Endodermal cell (in vitro differentiated cells): ENCODE data around the gene KLRG1. TPM values are rescaled to one million over a fixed set of nuclear protein-coding genes. Genes with fewer than 3 reads are reported as not detected.

ENCODE experiments used
- DNase-seq: peaks from one replicate; pipeline ENCODE4 v3.0.0-alpha.2; 2017
- H3K27ac ChIP-seq: 2 replicates; pipeline ENCODE4 v1.5.1; 2013; ENCODE audit warnings: mild to moderate bottlenecking, low read depth, low read length, moderate library complexity
- H3K27me3 ChIP-seq: 2 replicates; pipeline ENCODE4 v1.6.1; 2013; ENCODE audit warnings: mild to moderate bottlenecking, low read length, moderate library complexity; ENCODE audit not compliant: insufficient read depth, control insufficient read depth, poor library complexity, severe bottlenecking
- H3K36me3 ChIP-seq: 2 replicates; pipeline ENCODE4 v1.7.0; 2013; ENCODE audit warnings: mild to moderate bottlenecking, low read length, moderate library complexity; ENCODE audit not compliant: control insufficient read depth, insufficient read depth
- H3K4me1 ChIP-seq: one replicate; pipeline ENCODE4 v1.7.0; 2013; ENCODE audit warnings: low read length; ENCODE audit not compliant: control insufficient read depth, insufficient read depth
- H3K4me3 ChIP-seq: 2 replicates; pipeline ENCODE4 v1.5.1; 2013; ENCODE audit warnings: mild to moderate bottlenecking, low read length, moderate library complexity
- H3K9ac ChIP-seq: 2 replicates; pipeline ENCODE4 v1.6.1; 2013; ENCODE audit warnings: mild to moderate bottlenecking, low read length, moderate library complexity; ENCODE audit not compliant: poor library complexity, severe bottlenecking; ENCODE audit errors: extremely low read depth
- H3K9me3 ChIP-seq: 2 replicates; pipeline ENCODE4 v1.6.1; 2013; ENCODE audit warnings: mild to moderate bottlenecking, low read length, moderate library complexity; ENCODE audit not compliant: control insufficient read depth
- H3K27ac Mint-ChIP-seq: 2 replicates; pipeline ENCODE4 v1.8.0; 2020; ENCODE audit warnings: mixed read lengths
- H3K27me3 Mint-ChIP-seq: 2 replicates; pipeline ENCODE4 v1.8.0; 2021; ENCODE audit warnings: mild to moderate bottlenecking, mixed read lengths; ENCODE audit not compliant: insufficient read depth
- H3K36me3 Mint-ChIP-seq: 2 replicates; pipeline ENCODE4 v1.8.0; 2020; ENCODE audit warnings: low read depth, mixed read lengths
- H3K4me1 Mint-ChIP-seq: 2 replicates; pipeline ENCODE4 v1.8.0; 2020; ENCODE audit warnings: mixed read lengths
- H3K4me3 Mint-ChIP-seq: 2 replicates; pipeline ENCODE4 v1.8.0; 2020; ENCODE audit warnings: mild to moderate bottlenecking, moderate library complexity, mixed read lengths
- H3K9me3 Mint-ChIP-seq: 2 replicates; pipeline ENCODE4 v1.8.0; 2020; ENCODE audit warnings: mild to moderate bottlenecking, mixed read lengths
- CTCF ChIP-seq: fragments of 200-600 bp; sonication (generic); conservative IDR thresholded peaks from 2 replicates; pipeline ENCODE4 v1.5.0; 2021; ENCODE audit warnings: antibody characterized with exemption, mild to moderate bottlenecking
- WGBS, 2 experiments: methylation state at CpG; one replicate each; pipeline versions ENCODE4 v1.1.5 to v1.1.7; 2013; ENCODE audit warnings: missing lambda C conversion rate in 2 of 2, mixed read lengths in 1 of 2; ENCODE audit not compliant: insufficient coverage in 1 of 2, insufficient read length in 1 of 2; 5-methylcytosine and 5-hydroxymethylcytosine counted together
- total RNA-seq, 2 donors: library from RNA; stranded (reverse); fragmentation: NEBNext Ultra II Directional in 1 of 2; extraction: Animal tissue kit (Norgen Biotek cat#: 25700) in 1 of 2; gene quantifications; 2 replicates in 1 of 2; 3 replicates in 1 of 2; pipeline ENCODE4 v1.2.1, GENCODE V29; 2021

Gene KLRG1
- total RNA-seq, 2 donors from 2014 or later = 3.1 TPM

- WGBS, 2 experiments = 96 to 100% methylated on average over 1 of the region's 1 CpG
- no peak for DNase-seq
- Histone ChIP-seq H3K36me3 (peaks cover 45% of the 10 kb centered on the region), H3K4me3 (no peak overlapping the region), H3K27me3 (no peaks in the 10 kb centered on the region), H3K27ac (no peak overlapping the region), H3K9ac (no peak overlapping the region), H3K4me1 (no peaks in the 10 kb centered on the region), H3K9me3 (no peaks in the 10 kb centered on the region)
- Mint-ChIP-seq H3K36me3 (peaks cover 42% of the 10 kb centered on the region), H3K27me3 (no peaks in the 10 kb centered on the region), H3K27ac (no peak overlapping the region), H3K9me3 (peaks cover 2% of the 10 kb centered on the region), H3K4me3 (no peak overlapping the region), H3K4me1 (peaks cover 20% of the 10 kb centered on the region)
- no peak for TF ChIP-seq CTCF
Observed at GRCh38 chr12:8946733-8947132, 42.6 kb upstream of the KLRG1 start.

GRCh38 chr12:8947737-8948136, 41.6 kb upstream of the KLRG1 start:
- Histone ChIP-seq H3K36me3 (peaks cover 35% of the 10 kb centered on the region), H3K4me3 (peak overlapping the region; percentile 99), H3K27ac (no peak overlapping the region), H3K9ac (no peak overlapping the region), H3K9me3 (peaks cover 2% of the 10 kb centered on the region), H3K4me1 (no peaks in the 10 kb centered on the region), H3K27me3 (no peaks in the 10 kb centered on the region)
- Mint-ChIP-seq H3K27ac (no peak overlapping the region), H3K4me1 (peaks cover 20% of the 10 kb centered on the region), H3K27me3 (no peaks in the 10 kb centered on the region), H3K9me3 (peaks cover 2% of the 10 kb centered on the region), H3K36me3 (peaks cover 35% of the 10 kb centered on the region), H3K4me3 (no peak overlapping the region)
- no peak for DNase-seq
- no peak for TF ChIP-seq CTCF

- peak; percentile 71 for DNase-seq
- Mint-ChIP-seq H3K4me3 (peak overlapping the region; percentile 83), H3K9me3 (peaks cover 9% of the 10 kb centered on the region), H3K4me1 (peaks cover 18% of the 10 kb centered on the region), H3K36me3 (peaks cover 32% of the 10 kb centered on the region), H3K27ac (peak overlapping the region; percentile 95), H3K27me3 (no peaks in the 10 kb centered on the region)
- H3K4me3 ChIP-seq = peak overlapping the region; percentile 99
- peaks cover 10% of the 10 kb centered on the region for H3K9me3 ChIP-seq
- peaks cover 24% of the 10 kb centered on the region for H3K36me3 ChIP-seq
- H3K27me3 ChIP-seq = no peaks in the 10 kb centered on the region
- H3K4me1 ChIP-seq = no peaks in the 10 kb centered on the region
- no peak for TF ChIP-seq CTCF
- WGBS, 2 experiments = 1 to 2% methylated on average over 10 to 15 of the region's 15 CpGs
- peak overlapping the region; percentile 99 for H3K27ac ChIP-seq
- H3K9ac ChIP-seq = peak overlapping the region; percentile 94
Observed at GRCh38 chr12:8948701-8949341, 40.5 kb upstream of the KLRG1 start.
